MCF 10A (cell line): ENCODE measurements around the gene ARHGEF17. TPM values are rescaled to one million over a fixed set of nuclear protein-coding genes. Genes with fewer than 3 reads are reported as not detected.

Source experiments
- BruUV-seq: library from RNA; stranded (reverse); fragments of 400-500 nt; replicated peaks from 2 replicates; lab custom pipeline; 2021; lab: Mats Ljungman, UMichigan
- CTCF ChIA-PET: fragments of 300-600 bp; sonication (Branson Sonifier 250); formaldehyde crosslinking; extraction: SDS; loops from one replicate; lab custom pipeline; 2021; ENCODE audit warnings: antibody characterized with exemption, inconsistent platforms; lab: Yijun Ruan, JAX
- POLR2A ChIA-PET: fragments of 300-600, 350-650 bp; sonication (Branson Sonifier 250); formaldehyde crosslinking; extraction: SDS; loops from one replicate; lab custom pipeline; 2020; ENCODE audit warnings: antibody characterized with exemption, inconsistent platforms; lab: Yijun Ruan, JAX
- DNase-seq: peaks from one replicate; pipeline ENCODE4 v3.0.0-alpha.2; 2018; ENCODE audit not compliant: unreplicated experiment
- H3K27ac Mint-ChIP-seq: one replicate; pipeline ENCODE4 v1.8.0; 2022; ENCODE audit warnings: mild to moderate bottlenecking, low read depth, mixed read lengths; ENCODE audit not compliant: unreplicated experiment
- H3K27me3 Mint-ChIP-seq: one replicate; pipeline ENCODE4 v1.8.0; 2022; ENCODE audit warnings: mixed read lengths; ENCODE audit not compliant: insufficient read depth, unreplicated experiment
- H3K36me3 Mint-ChIP-seq: one replicate; pipeline ENCODE4 v1.8.0; 2022; ENCODE audit warnings: mild to moderate bottlenecking, moderate library complexity, mixed read lengths; ENCODE audit not compliant: insufficient read depth, unreplicated experiment
- H3K4me1 Mint-ChIP-seq: one replicate; pipeline ENCODE4 v1.8.0; 2022; ENCODE audit warnings: mixed read lengths; ENCODE audit not compliant: insufficient read depth, unreplicated experiment
- H3K4me3 Mint-ChIP-seq: one replicate; pipeline ENCODE4 v1.8.0; 2022; ENCODE audit warnings: mild to moderate bottlenecking, moderate library complexity, mixed read lengths; ENCODE audit not compliant: unreplicated experiment
- H3K9me3 Mint-ChIP-seq: one replicate; pipeline ENCODE4 v1.8.0; 2022; ENCODE audit warnings: mixed read lengths; ENCODE audit not compliant: unreplicated experiment
- CTCF ChIP-seq: fragments of 200-600 bp; IDR thresholded peaks from one replicate; pipeline ENCODE4 v1.8.0; 2022; ENCODE audit warnings: antibody characterized with exemption, mild to moderate bottlenecking; ENCODE audit not compliant: unreplicated experiment
- intact Hi-C: fragments of 100-400 bp; cut with micrococcal nuclease; formaldehyde crosslinking; loops from 2 replicates; pipeline ENCODE4 v1.14.1; 2022
- total RNA-seq: library from RNA; stranded (reverse); gene quantifications from 2 replicates; pipeline ENCODE4 v1.2.3, GENCODE V29; 2022

Gene ARHGEF17
- total RNA-seq, 1 experiment from 2014 or later, result 27.6 TPM

- intact Hi-C loops, result no loop called here
- ChIA-PET POLR2A (no interaction called here), CTCF (interaction anchor here (0.6 to 6.6 kb wide), 7 partner anchors 8 to 424 kb away, joined by 3 to 38 read pairs (median 10); no protein-coding TSS in a partner anchor)
- DNase-seq, result no peak
- Mint-ChIP-seq H3K36me3 (peaks cover 6% of the 10 kb centered on the region), H3K4me3 (no peak overlapping the region), H3K27ac (no peak overlapping the region), H3K27me3 (no peaks in the 10 kb centered on the region), H3K4me1 (peaks cover 5% of the 10 kb centered on the region), H3K9me3 (no peaks in the 10 kb centered on the region)
- no TSS peak for BruUV-seq
- no peak for TF ChIP-seq CTCF
Observed at GRCh38 chr11:73297702-73298101, 10.4 kb upstream of the ARHGEF17 start.

- ChIA-PET POLR2A (interaction anchor here (0.7 kb wide), 1 partner anchor 91 kb away, joined by 3 read pairs; no protein-coding TSS in a partner anchor), CTCF (interaction anchor here (0.6 to 6.6 kb wide), 6 partner anchors 9 to 363 kb away, joined by 3 to 38 read pairs (median 12); partner anchors contain the start of gene ARHGEF17)
- no peak for TF ChIP-seq CTCF
- H3K4me3 Mint-ChIP-seq, result no peak overlapping the region
- peaks cover 5% of the 10 kb centered on the region for H3K4me1 Mint-ChIP-seq
- intact Hi-C loops, result no loop called here
- H3K9me3 Mint-ChIP-seq, result no peaks in the 10 kb centered on the region
- no peak overlapping the region for H3K27ac Mint-ChIP-seq
- H3K27me3 Mint-ChIP-seq, result no peaks in the 10 kb centered on the region
- DNase-seq, result no peak
- peaks cover 6% of the 10 kb centered on the region for H3K36me3 Mint-ChIP-seq
- no TSS peak for BruUV-seq
Observed at GRCh38 chr11:73298233-73298632, 9.8 kb upstream of the ARHGEF17 start.

- CTCF ChIA-PET, result interaction anchor here (0.6 to 6.6 kb wide), 5 partner anchors 9 to 574 kb away, joined by 4 to 38 read pairs (median 4); no protein-coding TSS in a partner anchor
- POLR2A ChIA-PET, result no interaction called here
- H3K36me3 Mint-ChIP-seq, result peaks cover 6% of the 10 kb centered on the region
- H3K4me1 Mint-ChIP-seq, result peaks cover 5% of the 10 kb centered on the region
- intact Hi-C loops, result no loop called here
- DNase-seq, result no peak
- no peak overlapping the region for H3K27ac Mint-ChIP-seq
- H3K9me3 Mint-ChIP-seq, result no peaks in the 10 kb centered on the region
- no peak overlapping the region for H3K4me3 Mint-ChIP-seq
- BruUV-seq, result no TSS peak
- H3K27me3 Mint-ChIP-seq, result no peaks in the 10 kb centered on the region
- TF ChIP-seq CTCF, result no peak
Observed at GRCh38 chr11:73299751-73300150, 8.3 kb upstream of the ARHGEF17 start.

GRCh38 chr11:73306069-73306841 lies 1.8 kb upstream of the ARHGEF17 start:
- Mint-ChIP-seq H3K36me3 (peaks cover 9% of the 10 kb centered on the region), H3K9me3 (no peaks in the 10 kb centered on the region), H3K27me3 (no peaks in the 10 kb centered on the region), H3K27ac (no peak overlapping the region), H3K4me3 (peak overlapping the region; percentile 73), H3K4me1 (peaks cover 9% of the 10 kb centered on the region)
- no TSS peak for BruUV-seq
- no peak for DNase-seq
- ChIA-PET POLR2A (interaction anchor here (0.6 to 4.3 kb wide), 7 partner anchors 15 to 90 kb away, joined by 3 to 36 read pairs (median 4); no protein-coding TSS in a partner anchor), CTCF (interaction anchor here (0.5 to 6.8 kb wide), 43 partner anchors 8 to 777 kb away, joined by 3 to 127 read pairs (median 4); partner anchors contain the start of gene FAM168A)
- intact Hi-C loops, result no loop called here
- TF ChIP-seq CTCF, result no peak
